Measurements from ENCODE around the gene MYH7B. TPM values are rescaled to one million over a fixed set of nuclear protein-coding genes. Genes with fewer than 3 reads are reported as not detected.

Gene MYH7B
- total RNA-seq, 1 donor from 2014 or later: under 0.01 TPM

DNA sequence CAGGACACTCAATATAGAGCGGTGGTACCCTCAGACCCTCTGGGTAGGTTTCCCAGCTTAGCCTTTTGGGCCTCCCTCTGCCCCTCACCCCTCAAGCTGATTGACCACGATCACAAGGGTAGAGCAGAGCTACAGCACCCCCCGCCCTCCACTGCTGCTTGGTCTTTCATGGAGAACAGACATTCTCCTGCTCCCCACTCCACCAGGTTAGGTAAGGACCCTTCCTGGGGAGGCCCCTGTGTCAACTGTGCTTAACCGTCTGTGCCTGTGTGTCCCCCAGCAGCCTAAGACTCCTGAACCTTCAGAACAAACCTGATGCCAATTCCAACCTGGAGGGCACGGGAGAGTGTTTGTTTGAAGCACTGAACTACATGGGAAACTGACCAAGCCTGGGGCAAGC is 11.8 kb downstream of the MYH7B start:
- H3K36me3 ChIP-seq (ENCODE audit: control insufficient read depth, insufficient read depth, low read length): no peaks in the 10 kb centered on the region
- H3K4me3 ChIP-seq (ENCODE audit: low read depth, low read length): no peak overlapping the region
- TF ChIP-seq, protein P1, sequence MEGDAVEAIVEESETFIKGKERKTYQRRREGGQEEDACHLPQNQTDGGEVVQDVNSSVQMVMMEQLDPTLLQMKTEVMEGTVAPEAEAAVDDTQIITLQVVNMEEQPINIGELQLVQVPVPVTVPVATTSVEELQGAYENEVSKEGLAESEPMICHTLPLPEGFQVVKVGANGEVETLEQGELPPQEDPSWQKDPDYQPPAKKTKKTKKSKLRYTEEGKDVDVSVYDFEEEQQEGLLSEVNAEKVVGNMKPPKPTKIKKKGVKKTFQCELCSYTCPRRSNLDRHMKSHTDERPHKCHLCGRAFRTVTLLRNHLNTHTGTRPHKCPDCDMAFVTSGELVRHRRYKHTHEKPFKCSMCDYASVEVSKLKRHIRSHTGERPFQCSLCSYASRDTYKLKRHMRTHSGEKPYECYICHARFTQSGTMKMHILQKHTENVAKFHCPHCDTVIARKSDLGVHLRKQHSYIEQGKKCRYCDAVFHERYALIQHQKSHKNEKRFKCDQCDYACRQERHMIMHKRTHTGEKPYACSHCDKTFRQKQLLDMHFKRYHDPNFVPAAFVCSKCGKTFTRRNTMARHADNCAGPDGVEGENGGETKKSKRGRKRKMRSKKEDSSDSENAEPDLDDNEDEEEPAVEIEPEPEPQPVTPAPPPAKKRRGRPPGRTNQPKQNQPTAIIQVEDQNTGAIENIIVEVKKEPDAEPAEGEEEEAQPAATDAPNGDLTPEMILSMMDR (IDR thresholded peaks at IDR 0.05; ENCODE audit: insufficient read depth, low read length, severe bottlenecking): no peak
- H3K27me3 ChIP-seq (ENCODE audit: control insufficient read depth, insufficient read depth, low read length): no peaks in the 10 kb centered on the region
- FAIRE-seq: no peak
- DNase-seq (ENCODE audit: low read depth): no peak

DNA sequence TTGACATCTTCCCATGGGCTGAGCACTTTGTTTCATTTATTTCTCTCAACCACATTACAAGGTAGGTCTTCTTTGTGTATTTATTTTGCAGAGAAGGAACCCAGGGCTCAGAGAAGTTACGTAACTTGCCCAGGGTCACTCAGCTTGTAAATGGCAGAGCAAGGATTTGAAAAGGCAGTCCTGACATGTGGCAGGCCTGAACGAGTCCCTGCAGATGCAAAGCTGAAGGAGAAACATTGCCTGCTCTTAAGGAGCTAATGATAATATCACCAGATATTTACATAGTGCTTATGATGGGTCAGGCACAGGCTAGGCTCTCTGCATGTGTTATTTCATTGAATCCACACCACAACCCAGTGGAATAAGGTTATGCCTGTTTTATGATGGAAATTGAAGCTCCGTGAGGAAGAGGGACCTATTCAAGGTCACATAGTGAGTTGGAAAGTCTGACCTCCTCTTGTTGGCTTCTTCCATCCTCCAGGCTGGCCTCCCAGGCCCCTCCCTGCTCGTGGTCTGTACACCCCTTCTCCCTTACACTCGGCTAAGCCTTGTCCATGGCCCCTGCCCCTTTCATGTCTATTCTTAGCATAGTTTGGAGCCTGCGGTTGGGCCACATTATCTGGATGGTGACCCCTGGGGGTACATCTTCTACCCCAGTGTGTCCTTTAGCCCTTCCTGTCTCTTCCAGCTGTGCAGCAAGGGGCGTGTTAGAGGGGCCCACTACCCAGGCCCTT is 12.5 kb downstream of the MYH7B start:
- DNase-seq (ENCODE audit: low read depth) (peak; percentile 41), FAIRE-seq (no peak)
- TF ChIP-seq, protein P1 (IDR thresholded peaks at IDR 0.05; ENCODE audit: insufficient read depth, low read length, severe bottlenecking): no peak

DNA sequence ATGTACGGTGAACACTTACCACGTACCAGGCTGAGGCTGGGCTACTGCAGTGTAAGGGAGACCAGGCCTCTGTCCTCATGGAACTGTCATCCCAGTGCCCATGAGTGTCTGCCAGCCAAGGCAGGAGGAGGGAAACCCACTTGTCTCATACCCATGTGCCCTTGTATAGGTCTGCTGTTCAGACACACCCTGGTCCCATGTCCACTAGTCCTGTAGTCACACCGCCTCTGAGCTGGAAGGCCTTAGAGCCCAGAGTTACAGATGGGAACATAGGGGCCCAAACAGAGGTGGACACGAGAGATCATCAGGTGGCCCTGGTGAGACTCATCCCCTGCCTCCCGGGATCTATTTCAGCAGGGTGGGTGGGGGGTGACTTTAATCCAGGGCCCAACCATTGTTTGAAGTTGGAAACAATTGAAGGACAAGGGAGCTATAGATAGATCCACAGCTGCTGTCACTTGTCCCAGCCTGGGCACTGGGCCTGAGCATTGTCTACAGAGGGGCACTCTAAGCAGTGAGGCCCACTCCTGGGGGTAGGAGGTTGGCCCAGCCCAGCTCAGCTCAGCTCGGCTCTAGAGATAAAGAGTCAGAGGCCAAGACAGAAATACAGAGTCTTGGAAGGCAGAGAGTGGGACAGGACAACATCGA is 14.6 kb downstream of the MYH7B start:
- DNase-seq (ENCODE audit: low read depth) (no peak), FAIRE-seq (no peak)
- TF ChIP-seq, protein P1 (IDR thresholded peaks at IDR 0.05; ENCODE audit: insufficient read depth, low read length, severe bottlenecking): no peak
- Histone ChIP-seq H3K27me3 (ENCODE audit: control insufficient read depth, insufficient read depth, low read length) (no peaks in the 10 kb centered on the region), H3K4me3 (ENCODE audit: low read depth, low read length) (no peak overlapping the region), H3K36me3 (ENCODE audit: control insufficient read depth, insufficient read depth, low read length) (no peaks in the 10 kb centered on the region)

More for the DNA sequence above, 12.5 kb downstream of the MYH7B start:
- no peak overlapping the region for H3K4me3 ChIP-seq (ENCODE audit: low read depth, low read length)
- H3K36me3 ChIP-seq (ENCODE audit: control insufficient read depth, insufficient read depth, low read length): no peaks in the 10 kb centered on the region
- H3K27me3 ChIP-seq (ENCODE audit: control insufficient read depth, insufficient read depth, low read length): no peaks in the 10 kb centered on the region

DNA sequence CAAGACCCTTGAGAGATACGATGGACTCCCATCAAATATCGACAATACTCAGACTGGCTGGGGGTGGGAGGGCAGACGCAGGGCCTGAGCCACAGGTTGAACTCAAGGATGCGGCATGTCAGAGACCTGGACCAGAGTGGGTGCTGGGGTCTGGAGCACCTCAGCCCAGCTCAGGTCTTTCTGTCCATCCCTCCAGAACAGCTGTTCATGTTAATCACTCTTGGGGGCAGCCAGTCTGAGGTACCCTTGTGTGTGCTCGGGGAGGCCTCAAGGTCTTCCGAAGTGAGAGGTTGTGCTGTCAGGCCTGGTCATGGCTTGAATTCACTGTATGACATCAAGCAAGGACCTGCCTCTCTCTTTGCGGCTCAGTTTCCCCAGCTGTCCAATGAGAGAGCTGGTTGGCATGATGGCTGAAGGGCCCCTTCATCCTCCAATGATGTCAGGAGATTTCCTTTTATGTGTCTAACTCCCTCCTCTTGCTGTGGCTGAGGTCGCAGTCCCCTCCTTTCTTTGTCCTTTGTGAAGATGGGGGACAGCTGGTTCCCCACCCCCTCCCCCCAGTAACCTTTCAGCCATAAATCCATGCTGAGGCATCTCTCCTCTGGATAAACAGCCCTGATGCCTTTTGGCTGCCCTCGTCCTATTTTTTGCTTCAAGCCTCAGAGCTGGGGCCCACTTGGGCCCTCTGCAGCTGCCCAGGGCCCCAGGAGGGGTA is 15.3 kb downstream of the MYH7B start:
- FAIRE-seq (no peak), DNase-seq (ENCODE audit: low read depth) (no peak)
- no peaks in the 10 kb centered on the region for H3K27me3 ChIP-seq (ENCODE audit: control insufficient read depth, insufficient read depth, low read length)
- no peak overlapping the region for H3K4me3 ChIP-seq (ENCODE audit: low read depth, low read length)
- TF ChIP-seq, protein P1 (IDR thresholded peaks at IDR 0.05; ENCODE audit: insufficient read depth, low read length, severe bottlenecking): no peak
- no peaks in the 10 kb centered on the region for H3K36me3 ChIP-seq (ENCODE audit: control insufficient read depth, insufficient read depth, low read length)

DNA sequence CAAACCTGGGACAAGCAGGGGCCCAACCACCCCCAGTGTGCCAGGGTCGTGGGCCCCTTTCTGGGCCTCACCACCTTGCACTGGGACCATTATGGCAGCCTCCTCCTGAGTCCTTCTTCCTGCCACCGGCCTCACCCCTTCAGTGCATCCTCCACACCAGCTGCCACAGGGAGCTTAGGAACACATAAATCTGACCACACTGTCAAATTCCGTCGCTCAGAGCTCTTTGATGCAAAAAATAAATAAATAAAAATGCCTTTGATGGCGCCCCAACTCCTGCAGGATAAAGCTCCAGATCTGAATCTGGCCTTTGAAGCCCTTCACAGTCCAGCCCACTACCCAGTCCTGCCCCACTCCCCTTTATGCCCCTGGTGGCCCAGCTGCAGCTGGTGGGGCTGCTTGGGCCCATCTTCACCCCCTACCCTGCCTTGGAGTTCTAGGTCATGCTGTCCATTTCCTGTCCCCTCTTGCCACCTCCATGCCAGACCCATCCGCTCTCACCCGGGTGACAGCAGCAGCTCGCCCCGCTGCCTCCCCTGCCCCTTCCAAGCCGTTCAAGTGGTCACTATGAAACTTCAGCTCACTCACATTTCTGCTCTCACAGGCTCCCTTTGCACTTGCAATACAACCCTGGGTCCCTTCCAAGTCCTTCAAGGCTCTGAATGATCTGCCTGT is 16.0 kb downstream of the MYH7B start:
- Histone ChIP-seq H3K27me3 (ENCODE audit: control insufficient read depth, insufficient read depth, low read length) (no peaks in the 10 kb centered on the region), H3K4me3 (ENCODE audit: low read depth, low read length) (no peak overlapping the region), H3K36me3 (ENCODE audit: control insufficient read depth, insufficient read depth, low read length) (no peaks in the 10 kb centered on the region)
- TF ChIP-seq, protein P1 (IDR thresholded peaks at IDR 0.05; ENCODE audit: insufficient read depth, low read length, severe bottlenecking): no peak
- DNase-seq (ENCODE audit: low read depth) (no peak), FAIRE-seq (no peak)
